SK-N-MC (cell line): ENCODE data around the gene INSR.

Source experiments
- EZH2 ChIP-seq: fragments of 200-600 bp; sonication (generic); IDR thresholded peaks from one replicate; pipeline ENCODE4 v1.6.1; 2017; ENCODE audit warnings: antibody characterized with exemption
- POLR2AphosphoS5 ChIP-seq: IDR thresholded peaks from 2 replicates; pipeline ENCODE4 v1.6.1; 2012; ENCODE audit warnings: mild to moderate bottlenecking, low read depth, low read length, borderline replicate concordance

GRCh38 chr19:7304200-7304599 lies 10.0 kb upstream of the INSR start:
- no peak for TF ChIP-seq EZH2
- no peak for TF ChIP-seq POLR2AphosphoS5
